K562 (cell line): ENCODE measurements around the gene C5AR2. TPM values are rescaled to one million over a fixed set of nuclear protein-coding genes. Genes with fewer than 3 reads are reported as not detected.

Experiments
- ATAC-seq: fragments of 200-7000 bp; cut with Tn5 transposase; 3 replicates; pipeline ENCODE4 v1.9.1; 2020; ENCODE audit warnings: moderate library complexity
- BruUV-seq: library from RNA; stranded (reverse); fragments of 400-500 nt; replicated peaks from 2 replicates; lab custom pipeline; 2021; lab: Mats Ljungman, UMichigan
- CTCF ChIA-PET: fragments of 300-600 bp; formaldehyde crosslinking; extraction: SDS; loops from one replicate; lab custom pipeline; 2021; ENCODE audit warnings: low intra/inter-chr PET ratio; lab: Yijun Ruan, JAX
- POLR2A ChIA-PET: fragments of 300-600, 350-650 bp; sonication (Branson Sonifier 250); formaldehyde crosslinking; extraction: SDS; loops from one replicate; lab custom pipeline; 2021; ENCODE audit warnings: antibody characterized with exemption, inconsistent platforms; lab: Yijun Ruan, JAX
- DNase-seq, 4 experiments: peaks; one replicate each; pipeline versions ENCODE4 v3.0.0 to v3.0.0-alpha.2; 2011 to 2018; ENCODE audit warnings: low spot score in 3 of 4, mixed read lengths in 3 of 4; ENCODE audit errors: extremely low read depth in 1 of 4
- FAIRE-seq: peaks from 2 replicates; lab custom pipeline; 2011; peaks lifted over from hg19 to GRCh38; lab: Jason Lieb, UNC
- H2AFZ ChIP-seq: 2 replicates; pipeline ENCODE4 v1.6.0; 2011; ENCODE audit warnings: low read depth, low read length, control low read depth, inconsistent platforms
- H3K27ac ChIP-seq: fragments of 200-600 bp; 3 replicates; pipeline ENCODE4 v1.8.0; 2011; ENCODE audit warnings: low read depth, mild to moderate bottlenecking, control low read depth, inconsistent platforms, low read length, moderate library complexity, mixed read lengths; ENCODE audit errors: extremely low read depth
- H3K27me3 ChIP-seq, 2 experiments: fragments of 300-600 bp in 1 of 2; 2 replicates in 1 of 2; 3 replicates in 1 of 2; pipeline versions ENCODE4 v1.6.0 to v1.8.0; 2011; ENCODE audit warnings: inconsistent platforms in 2 of 2, low read length in 2 of 2, mild to moderate bottlenecking in 1 of 2, mixed read lengths in 1 of 2, moderate library complexity in 1 of 2; ENCODE audit not compliant: control insufficient read depth in 2 of 2, insufficient read depth in 2 of 2
- H3K36me3 ChIP-seq: fragments of 300-600 bp; 3 replicates; pipeline ENCODE4 v1.8.0; 2011; ENCODE audit warnings: mild to moderate bottlenecking, low read length, inconsistent platforms; ENCODE audit not compliant: control insufficient read depth, insufficient read depth
- H3K4me1 ChIP-seq, 2 experiments: fragments of 200-600 bp in 1 of 2; replicated peaks in 1 of 2; 2 replicates in 1 of 2; 3 replicates in 1 of 2; pipeline versions ENCODE4 v1.5.1 to v1.8.0; 2011; ENCODE audit warnings: inconsistent platforms in 2 of 2, low read length in 2 of 2, mild to moderate bottlenecking in 1 of 2, mixed read lengths in 1 of 2, moderate library complexity in 1 of 2; ENCODE audit not compliant: control insufficient read depth in 2 of 2, insufficient read depth in 2 of 2
- H3K4me2 ChIP-seq: 2 replicates; pipeline ENCODE4 v1.6.1; 2011; ENCODE audit warnings: low read length, control low read depth, inconsistent platforms, mixed read lengths; ENCODE audit not compliant: insufficient read depth
- H3K4me3 ChIP-seq: fragments of 200-600 bp; sonication (generic), shearing (Covaris generic); 2 replicates; pipeline ENCODE4 v1.5.1; 2016; ENCODE audit warnings: control low read depth, inconsistent platforms
- H3K79me2 ChIP-seq: fragments of 200-600 bp; 3 replicates; pipeline ENCODE4 v1.8.0; 2011; ENCODE audit warnings: low read length, inconsistent platforms; ENCODE audit not compliant: control insufficient read depth, insufficient read depth
- H3K9ac ChIP-seq, 2 experiments: 2 replicates each; pipeline versions ENCODE4 v1.6.0 to v1.6.1; 2011; ENCODE audit warnings: low read depth in 2 of 2, low read length in 2 of 2, control low read depth in 1 of 2, inconsistent platforms in 1 of 2, mild to moderate bottlenecking in 1 of 2, mixed read lengths in 1 of 2; ENCODE audit not compliant: insufficient read depth in 1 of 2
- H3K9me1 ChIP-seq: one replicate; pipeline ENCODE4 v1.6.0; 2011; ENCODE audit warnings: inconsistent platforms, mild to moderate bottlenecking, low read length, moderate library complexity; ENCODE audit not compliant: control insufficient read depth, insufficient read depth
- H3K9me3 ChIP-seq: replicated peaks from 2 replicates; pipeline ENCODE4 v1.5.1; 2011; ENCODE audit warnings: low read depth, low read length, inconsistent platforms; ENCODE audit not compliant: control insufficient read depth, insufficient read depth
- H4K20me1 ChIP-seq: replicated peaks from 2 replicates; pipeline ENCODE4 v1.6.1; 2011; ENCODE audit warnings: low read length, inconsistent platforms, mixed read lengths; ENCODE audit not compliant: control insufficient read depth, insufficient read depth
- CTCF ChIP-seq, 3 experiments: IDR thresholded peaks in 2 of 3; conservative IDR thresholded peaks in 1 of 3; 2 replicates each; pipeline ENCODE4 v1.5.1; 2011 to 2012; ENCODE audit warnings: low read length in 3 of 3, mild to moderate bottlenecking in 3 of 3, control low read depth in 2 of 3, improper control_type of control experiment in 1 of 3, inconsistent platforms in 1 of 3, low read depth in 1 of 3, mixed read lengths in 1 of 3, moderate library complexity in 1 of 3; ENCODE audit not compliant: insufficient read depth in 2 of 3
- IRF1 ChIP-seq: sonication (generic); formaldehyde crosslinking; IDR thresholded peaks from 2 replicates; pipeline ENCODE4 v1.8.0; 2022; ENCODE audit warnings: missing genetic modification reagents, mild to moderate bottlenecking, borderline replicate concordance
- MBD1 ChIP-seq: fragments of 250-450 bp; sonication (Bioruptor Pico); IDR thresholded peaks from 2 replicates; pipeline ENCODE4 v1.8.0; 2022; ENCODE audit warnings: inconsistent platforms
- RBFOX2 ChIP-seq: fragments of 200-400 bp; formaldehyde crosslinking; IDR thresholded peaks from 2 replicates; pipeline ENCODE4 v1.6.1; 2017; ENCODE audit warnings: low read depth, mild to moderate bottlenecking, low read length, moderate library complexity
- SMC3 ChIP-seq: conservative IDR thresholded peaks from 2 replicates; pipeline ENCODE4 v1.6.1; 2011; ENCODE audit warnings: low read depth, low read length, improper control_type of control experiment; ENCODE audit not compliant: insufficient read depth
- ZBTB33 ChIP-seq: sonication (generic); formaldehyde crosslinking; IDR thresholded peaks from 2 replicates; pipeline ENCODE4 v1.8.1; 2023; ENCODE audit warnings: mild to moderate bottlenecking, missing genetic modification reagents
- ZBTB5 ChIP-seq: fragments of 450-650 bp; IDR thresholded peaks from 2 replicates; pipeline ENCODE4 v1.6.1; 2017; ENCODE audit warnings: antibody characterized with exemption
- ZKSCAN3 ChIP-seq: fragments of 250-450 bp; sonication (Bioruptor Pico); IDR thresholded peaks from 2 replicates; pipeline ENCODE4 v1.4.0; 2020
- ZNF121 ChIP-seq: sonication (generic); formaldehyde crosslinking; conservative IDR thresholded peaks from 2 replicates; pipeline ENCODE4 v1.8.0; 2022; ENCODE audit warnings: missing genetic modification reagents
- ZNF436 ChIP-seq: fragments of 250-450, 450-650 bp; sonication (Bioruptor Pico); formaldehyde crosslinking; IDR thresholded peaks from 2 replicates; pipeline ENCODE4 v1.7.0; 2020; ENCODE audit warnings: mild to moderate bottlenecking
- ZNF79 ChIP-seq: fragments of 250-450 bp; sonication (Bioruptor Pico); IDR thresholded peaks from 2 replicates; pipeline ENCODE4 v1.4.0; 2020; ENCODE audit warnings: low read depth, mild to moderate bottlenecking, moderate library complexity
- WGBS: fragments of 100-300 bp; shearing (Covaris generic); methylation state at CpG from one replicate; pipeline ENCODE4 v1.1.6; 2016; ENCODE audit warnings: low coverage, mixed read lengths; ENCODE audit not compliant: insufficient coverage; ENCODE audit errors: missing lambda C conversion rate; 5-methylcytosine and 5-hydroxymethylcytosine counted together
- in situ Hi-C: fragments of 300-500 bp; cut with MboI; formaldehyde crosslinking; loops from 4 replicates; pipeline ENCODE4 v1.15.0; 2018; ENCODE audit warnings: inconsistent platforms, mixed read lengths
- intact Hi-C: fragments of 100-400 bp; cut with micrococcal nuclease; formaldehyde crosslinking; loops from 2 replicates; pipeline ENCODE4 v1.14.2; 2022
- polyA plus RNA-seq, 8 experiments: library from polyadenylated mRNA; depleted of rRNA in 4 of 8; stranded (reverse) in 5 of 8; unstranded in 3 of 8; fragments of >200 nt; fragmentation: Nextera tagmentation in 2 of 8; fragmentation: Illumina TruSeq in 1 of 8; extraction: Ambion mirVana in 2 of 8; extraction: Trizol in 1 of 8; gene quantifications; 2 replicates each; pipeline versions ENCODE4 v1.2.1 to v1.2.3, GENCODE V29; 2011 to 2014; ENCODE audit warnings: inconsistent platforms in 1 of 8, missing spikeins in 1 of 8
- total RNA-seq, 7 experiments: library from RNA; depleted of rRNA in 6 of 7; stranded (reverse); fragments of >200 nt in 6 of 7; fragmentation: Illumina TruSeq in 2 of 7; extraction: Trizol in 2 of 7; gene quantifications; 2 replicates each; pipeline versions ENCODE4 v1.2.1 to v1.2.3, GENCODE V29; 2011 to 2021; ENCODE audit warnings: low replicate concordance in 1 of 7

Gene C5AR2
- total and polyA plus RNA-seq, 9 of the 15 experiments (the other 6 are each of a cell fraction or from before 2014, with no cell fraction given): 0.01 to 1.1 (median 0.13) TPM

GRCh38 chr19:47357788-47358680, 26.1 kb downstream of the C5AR2 start:
- H3K4me1 ChIP-seq: peaks cover 0 to 15% of the 10 kb centered on the region in 2 experiments; a peak in 2 of 5 replicates
- no peak overlapping the region for H3K4me2 ChIP-seq
- H3K36me3 ChIP-seq: peaks cover 92% of the 10 kb centered on the region
- no peak overlapping the region for H2AFZ ChIP-seq
- H3K9me1 ChIP-seq: no peaks in the 10 kb centered on the region
- in situ Hi-C loops: no loop called here
- no peaks in the 10 kb centered on the region for H4K20me1 ChIP-seq
- H3K27me3 ChIP-seq: no peaks in the 10 kb centered on the region
- H3K79me2 ChIP-seq: peaks cover 21% of the 10 kb centered on the region
- CTCF ChIA-PET: no interaction called here
- peak; percentile 51; the same call in 1 of the 3 replicates for ATAC-seq
- H3K27ac ChIP-seq: no peak overlapping the region
- H3K9me3 ChIP-seq: no peaks in the 10 kb centered on the region
- 94% methylated on average over 23 of the region's 28 CpGs for whole genome bisulfite sequencing
- FAIRE-seq: no peak
- BruUV-seq: no TSS peak
- DNase-seq: peak in 1 of 4 experiments; percentile 40
- intact Hi-C loops: no loop called here
- 0 out of 4 replicates have a peak overlapping the region, but pooled peaks of 1 of the 2 experiments have one; percentile 64 for H3K9ac ChIP-seq
- no peak overlapping the region for H3K4me3 ChIP-seq
- POLR2A ChIA-PET: interaction anchor here (0.7 to 1.3 kb wide), 3 partner anchors 9 to 236 kb away, joined by 3 to 7 read pairs (median 4); partner anchors contain the start of gene DHX34
- TF ChIP-seq MBD1 (CRISPR knock-in tag): no peak
- TF ChIP-seq ZKSCAN3 (CRISPR knock-in tag): no peak
- TF ChIP-seq ZNF79 (CRISPR knock-in tag): no peak
- 0 out of 2 replicates have a peak, but pooled peaks have one; percentile 32 for TF ChIP-seq SMC3
- TF ChIP-seq ZBTB5: no peak
- peak; percentile 41 for TF ChIP-seq RBFOX2
- peak; percentile 93 for TF ChIP-seq ZNF121 (CRISPR knock-in tag)
- 0 out of 2 replicates have a peak, but pooled peaks have one; percentile 18 for TF ChIP-seq ZBTB33 (CRISPR knock-in tag)
- TF ChIP-seq IRF1: no peak
- no peak for TF ChIP-seq ZNF436 (CRISPR knock-in tag)
- peak; percentile 31 to 44 (median 32); a peak in 5 of 6 replicates for TF ChIP-seq CTCF (IDR thresholded peaks at IDR 0.05 in 2 of 3, conservative IDR thresholded peaks at IDR 0.05 in 1 of 3; ENCODE audit: insufficient read depth in 2 of 3, low read depth in 1 of 3, low read length in 3 of 3)
